GM19240 (cell line): ENCODE results near the gene SSBP3.
A peak's percentile ranks its signal among the peaks of the same experiment; 100 is the strongest.

Source experiments
- DNase-seq: peaks from one replicate; pipeline ENCODE4 v3.0.0; 2011; ENCODE audit warnings: low spot score; ENCODE audit not compliant: insufficient read length

Gene SSBP3

GRCh38 chr1:54287176-54287650, 119.0 kb downstream of the SSBP3 start:
- peak; percentile 35 for DNase-seq

GRCh38 chr1:54285815-54286345, 120.3 kb downstream of the SSBP3 start:
- no peak for DNase-seq

GRCh38 chr1:54284781-54285529, 121.2 kb downstream of the SSBP3 start:
- DNase-seq, result no peak

- no peak for DNase-seq
Measured at GRCh38 chr1:54283635-54284385, 122.4 kb downstream of the SSBP3 start.

- DNase-seq, result no peak
Measured at GRCh38 chr1:54282101-54282847, 123.9 kb downstream of the SSBP3 start.

GRCh38 chr1:54280651-54281050, 125.5 kb downstream of the SSBP3 start:
- DNase-seq, result no peak

GRCh38 chr1:54279457-54279856, 126.7 kb downstream of the SSBP3 start:
- no peak for DNase-seq

- DNase-seq, result no peak
Measured at GRCh38 chr1:54278941-54279422, 127.2 kb downstream of the SSBP3 start.

GRCh38 chr1:54277451-54278341, 128.5 kb downstream of the SSBP3 start:
- peak; percentile 58 for DNase-seq

GRCh38 chr1:54276617-54277450, 129.4 kb downstream of the SSBP3 start:
- DNase-seq, result no peak

- DNase-seq, result no peak
Measured at GRCh38 chr1:54275349-54275748, 130.8 kb downstream of the SSBP3 start.

GRCh38 chr1:54274881-54275280, 131.3 kb downstream of the SSBP3 start:
- DNase-seq, result no peak

GRCh38 chr1:54274448-54274847, 131.7 kb downstream of the SSBP3 start:
- no peak for DNase-seq

GRCh38 chr1:54273795-54274163, 132.4 kb downstream of the SSBP3 start:
- DNase-seq, result no peak

GRCh38 chr1:54273092-54273794, 133.0 kb downstream of the SSBP3 start:
- DNase-seq, result no peak

GRCh38 chr1:54272772-54273091, 133.5 kb downstream of the SSBP3 start:
- DNase-seq, result no peak

GRCh38 chr1:54272134-54272533, 134.1 kb downstream of the SSBP3 start:
- no peak for DNase-seq

GRCh38 chr1:54271341-54271740, 134.9 kb downstream of the SSBP3 start:
- DNase-seq, result no peak

GRCh38 chr1:54270543-54270942, 135.7 kb downstream of the SSBP3 start:
- DNase-seq, result no peak
